Activated CD8-positive, alpha-beta memory T cell treated with anti-CD3 and anti-CD28 coated beads, Interleukin-2, amount 50 U/mL, for 24 hours (primary cell): ENCODE measurements around the gene FAIM2.

Source experiments
- DNase-seq: peaks from one replicate; pipeline ENCODE4 v3.0.0-alpha.2; 2020; ENCODE audit errors: extremely low read depth

Gene FAIM2

GRCh38 chr12:49824416-49824815 lies 79.3 kb downstream of the FAIM2 start:
- DNase-seq = no peak

- no peak for DNase-seq
Measured at GRCh38 chr12:49823951-49824350, 79.7 kb downstream of the FAIM2 start.

- no peak for DNase-seq
Measured at GRCh38 chr12:49823350-49823749, 80.3 kb downstream of the FAIM2 start.

- no peak for DNase-seq
Measured at GRCh38 chr12:49821373-49822287, 82.1 kb downstream of the FAIM2 start.

- no peak for DNase-seq
Measured at GRCh38 chr12:49819786-49820185, 83.9 kb downstream of the FAIM2 start.

GRCh38 chr12:49818241-49818895 lies 85.3 kb downstream of the FAIM2 start:
- DNase-seq = no peak
